Esophagus muscularis mucosa (tissue), 3 donors: ENCODE measurements around the gene BBS9.

Experiments used
- POLR2AphosphoS5 ChIP-seq, 2 donors: sonication (generic); formaldehyde crosslinking; IDR thresholded peaks; one replicate each; pipeline ENCODE4 v1.6.1; 2017; ENCODE audit warnings: antibody characterized with exemption in 2 of 2
- TF ChIP-seq, protein P1 (sequence below), 3 experiments: fragments of 200-600 bp in 2 of 3; fragments of 450-650 bp in 1 of 3; sonication (generic) in 2 of 3; IDR thresholded peaks; one replicate each; pipeline ENCODE4 v1.5.1; 2017 to 2019; ENCODE audit warnings: antibody characterized with exemption in 3 of 3, mild to moderate bottlenecking in 2 of 3, moderate library complexity in 1 of 3

DNA sequence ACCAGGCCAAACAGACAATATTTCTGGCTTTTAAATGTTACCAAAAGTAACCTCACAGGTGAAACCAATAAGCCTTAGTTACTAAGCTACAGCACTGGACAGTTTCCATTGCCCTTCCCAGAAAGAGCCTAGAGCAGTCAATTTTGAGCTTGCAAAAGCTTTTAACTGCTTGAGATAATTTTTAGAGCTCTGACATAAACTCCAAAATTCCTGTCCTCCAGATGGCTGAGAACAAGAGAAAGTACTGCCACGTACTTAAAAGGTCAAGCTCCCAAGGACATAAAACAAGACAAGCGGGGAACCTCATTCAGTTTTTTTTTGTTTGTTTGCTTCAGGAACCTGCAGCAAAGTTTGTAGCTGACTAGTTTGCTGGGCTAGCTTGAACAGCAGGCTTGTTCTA, 54.1 kb downstream of the BBS9 start:
- TF ChIP-seq, protein P1, sequence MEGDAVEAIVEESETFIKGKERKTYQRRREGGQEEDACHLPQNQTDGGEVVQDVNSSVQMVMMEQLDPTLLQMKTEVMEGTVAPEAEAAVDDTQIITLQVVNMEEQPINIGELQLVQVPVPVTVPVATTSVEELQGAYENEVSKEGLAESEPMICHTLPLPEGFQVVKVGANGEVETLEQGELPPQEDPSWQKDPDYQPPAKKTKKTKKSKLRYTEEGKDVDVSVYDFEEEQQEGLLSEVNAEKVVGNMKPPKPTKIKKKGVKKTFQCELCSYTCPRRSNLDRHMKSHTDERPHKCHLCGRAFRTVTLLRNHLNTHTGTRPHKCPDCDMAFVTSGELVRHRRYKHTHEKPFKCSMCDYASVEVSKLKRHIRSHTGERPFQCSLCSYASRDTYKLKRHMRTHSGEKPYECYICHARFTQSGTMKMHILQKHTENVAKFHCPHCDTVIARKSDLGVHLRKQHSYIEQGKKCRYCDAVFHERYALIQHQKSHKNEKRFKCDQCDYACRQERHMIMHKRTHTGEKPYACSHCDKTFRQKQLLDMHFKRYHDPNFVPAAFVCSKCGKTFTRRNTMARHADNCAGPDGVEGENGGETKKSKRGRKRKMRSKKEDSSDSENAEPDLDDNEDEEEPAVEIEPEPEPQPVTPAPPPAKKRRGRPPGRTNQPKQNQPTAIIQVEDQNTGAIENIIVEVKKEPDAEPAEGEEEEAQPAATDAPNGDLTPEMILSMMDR (IDR thresholded peaks at IDR 0.05) = no peak
- TF ChIP-seq POLR2AphosphoS5 (IDR thresholded peaks at IDR 0.05) = no peak
